ENCODE measurements around the gene ZNF444.
"Not testable (repeated sequence)": the region's sequence is repeated elsewhere in the genome, so short reads cannot be mapped to it uniquely, and the experiment has no call there.

The ZNF444 gene

GRCh38 chr19:56189785-56190184, 48.7 kb downstream of the ZNF444 start:
- DNase-seq (ENCODE audit: low spot score) = no peak

GRCh38 chr19:56191115-56191514, 50.0 kb downstream of the ZNF444 start:
- DNase-seq (ENCODE audit: low spot score) = no peak

DNA sequence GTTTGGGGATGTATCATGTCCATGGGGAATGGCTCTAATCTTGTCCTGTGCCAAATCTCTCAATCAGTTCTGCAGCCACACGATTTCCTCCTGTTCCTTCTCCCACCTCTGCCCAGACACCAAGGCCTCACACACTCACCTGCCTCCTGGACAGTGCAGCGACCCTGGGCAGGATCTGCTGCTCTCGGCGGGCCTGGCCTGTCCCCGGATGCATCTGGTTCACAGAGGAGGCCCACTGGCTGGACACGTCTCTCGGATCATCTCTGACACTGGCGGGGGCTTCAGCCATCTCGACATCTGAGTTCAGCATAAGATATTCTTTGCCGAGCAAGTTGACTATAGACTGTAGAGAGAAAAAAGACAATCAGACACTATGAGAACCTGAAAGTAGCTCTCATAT, 50.6 kb downstream of the ZNF444 start:
- DNase-seq (ENCODE audit: low spot score) = no peak

DNA sequence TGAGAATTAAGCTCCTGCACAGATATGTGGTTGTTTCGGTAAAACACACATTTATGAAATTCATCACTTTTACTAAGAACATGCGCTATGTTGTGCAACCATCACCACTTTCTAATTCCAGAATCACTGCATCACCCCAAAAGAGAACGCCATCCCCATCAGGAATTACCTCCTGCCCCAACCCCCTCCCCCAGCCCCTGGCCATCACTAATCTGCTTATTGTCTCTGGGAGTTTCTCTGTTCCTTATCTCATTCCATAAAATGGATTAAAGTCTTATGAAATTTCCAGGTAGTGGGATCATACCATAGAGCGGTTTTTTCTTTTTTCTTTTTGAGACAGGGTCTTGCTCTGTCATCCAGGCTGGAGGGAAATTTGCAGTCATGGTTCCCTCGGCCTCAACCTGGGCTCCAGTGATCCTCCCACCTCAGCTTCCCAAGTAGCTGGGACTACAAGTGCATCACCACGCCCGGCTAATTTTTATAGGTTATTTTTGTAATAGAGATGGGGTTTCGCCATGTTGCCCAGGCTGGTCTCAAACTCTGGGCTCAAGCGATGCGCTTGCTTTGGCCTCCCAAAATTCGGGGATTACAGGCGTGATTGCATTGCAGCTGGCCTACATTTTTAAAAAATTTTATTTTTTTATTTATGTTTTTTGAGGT, 53.0 kb downstream of the ZNF444 start:
- DNase-seq (ENCODE audit: low spot score) = no peak

- DNase-seq (ENCODE audit: low spot score) = not testable (repeated sequence)
Observed at GRCh38 chr19:56197646-56198045, 56.6 kb downstream of the ZNF444 start, which contains the start of gene ZSCAN5B. ZSCAN5B (minus strand) TSS chr19:56197783; CDS start chr19:56193052, 4,731 bp downstream.

DNA sequence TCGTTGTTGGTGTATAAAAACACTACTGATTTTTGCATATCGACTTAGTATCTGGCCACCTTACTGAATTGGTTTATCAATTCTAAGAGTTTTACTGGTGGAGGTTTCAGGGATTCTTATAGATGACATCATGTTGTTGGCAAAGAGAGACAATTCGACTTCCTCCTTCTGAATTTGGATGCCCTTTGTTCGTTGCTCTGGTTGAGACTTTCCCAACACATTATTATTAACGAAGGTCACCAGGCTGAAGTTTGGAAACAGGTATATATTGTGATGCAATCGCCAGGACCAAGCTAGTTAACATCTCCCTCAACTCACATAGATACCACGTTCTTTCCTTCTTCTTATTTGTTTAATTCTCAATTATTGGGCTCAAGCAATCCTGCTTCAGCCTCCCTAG, 58.6 kb downstream of the ZNF444 start:
- DNase-seq (ENCODE audit: low spot score) = no peak

DNA sequence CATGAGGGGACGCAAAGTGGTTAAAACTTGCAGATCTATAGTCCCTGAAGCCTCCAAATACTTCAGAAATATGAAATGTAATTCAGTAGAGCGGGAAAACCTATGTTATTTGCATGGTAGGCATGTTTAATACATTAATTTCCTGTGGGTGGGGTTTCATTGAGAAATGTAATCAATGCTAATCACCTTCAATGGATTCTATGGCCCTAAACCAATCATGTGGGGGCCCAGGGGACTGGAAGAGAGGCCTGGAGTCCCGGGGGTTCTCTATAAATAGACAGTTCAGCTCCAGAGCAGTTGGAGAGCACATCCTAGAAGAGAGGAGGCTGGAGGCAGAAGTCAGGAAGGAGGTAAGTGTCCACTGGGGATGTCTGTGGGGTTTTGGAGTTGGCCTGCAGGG, 60.9 kb downstream of the ZNF444 start, which contains the start of gene ZSCAN5C:
TSS of gene ZSCAN5C (plus strand) at position 301 of the 400 bp plus-strand sequence. CDS start 3,641 bp downstream, outside the sequence.
- DNase-seq (ENCODE audit: low spot score) = no peak

GRCh38 chr19:56207581-56207980, 66.5 kb downstream of the ZNF444 start:
- DNase-seq (ENCODE audit: low spot score) = not testable (repeated sequence)

DNA sequence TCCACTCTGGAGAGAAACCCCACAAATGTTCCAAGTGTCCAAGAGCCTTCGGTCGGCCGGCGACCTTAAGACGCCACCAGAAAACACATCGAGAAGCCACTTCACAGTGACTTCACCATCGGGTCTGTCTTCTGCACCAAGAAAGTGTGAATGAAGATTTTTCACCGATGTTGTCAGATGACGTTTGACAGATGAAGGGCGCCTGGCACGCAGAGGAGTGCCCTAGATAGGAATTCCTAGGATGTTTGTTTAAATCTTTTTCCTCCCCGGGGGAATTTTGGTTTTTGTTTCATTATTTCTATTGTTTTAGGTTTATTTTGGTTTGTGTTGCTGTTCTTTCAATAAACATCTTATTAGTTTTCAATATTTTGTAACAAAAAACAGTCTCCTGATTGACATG, 68.0 kb downstream of the ZNF444 start:
- DNase-seq (ENCODE audit: low spot score) = no peak

GRCh38 chr19:56210036-56210435, 68.9 kb downstream of the ZNF444 start:
- DNase-seq (ENCODE audit: low spot score) = not testable (repeated sequence)
